C4-2B (cell line): Measurements from ENCODE around the gene RABEP1.

Experiments used
- H3K27ac ChIP-seq: fragments of 450-650 bp; 2 replicates; pipeline ENCODE4 v1.5.1; 2017
- ZFX ChIP-seq: fragments of 450-650 bp; IDR thresholded peaks from 2 replicates; pipeline ENCODE4 v1.6.1; 2017
- TF ChIP-seq, protein P1 (sequence below): fragments of 450-650 bp; conservative IDR thresholded peaks from 2 replicates; pipeline ENCODE4 v1.5.1; 2017; ENCODE audit warnings: mild to moderate bottlenecking

The RABEP1 gene

DNA sequence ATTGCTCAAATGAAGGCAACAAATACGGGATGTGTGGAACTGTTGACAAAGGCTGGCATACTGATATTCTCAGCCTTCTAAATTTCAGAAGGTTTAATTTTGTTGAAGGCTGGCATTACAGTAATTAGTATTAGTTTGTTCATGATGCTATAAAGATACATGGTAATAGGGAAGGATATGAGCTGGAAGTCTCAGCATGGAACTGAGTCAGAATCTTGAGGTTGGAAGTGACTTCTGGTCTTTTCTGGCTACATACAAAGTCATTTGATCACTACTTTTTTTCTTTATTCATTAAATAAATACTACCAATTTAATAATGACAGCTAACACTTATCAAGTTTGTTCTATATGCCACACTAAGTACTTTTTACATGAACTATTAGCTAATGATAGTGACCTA is 22.6 kb downstream of the RABEP1 start:
- H3K27ac ChIP-seq: no peak overlapping the region
- TF ChIP-seq, protein P1, sequence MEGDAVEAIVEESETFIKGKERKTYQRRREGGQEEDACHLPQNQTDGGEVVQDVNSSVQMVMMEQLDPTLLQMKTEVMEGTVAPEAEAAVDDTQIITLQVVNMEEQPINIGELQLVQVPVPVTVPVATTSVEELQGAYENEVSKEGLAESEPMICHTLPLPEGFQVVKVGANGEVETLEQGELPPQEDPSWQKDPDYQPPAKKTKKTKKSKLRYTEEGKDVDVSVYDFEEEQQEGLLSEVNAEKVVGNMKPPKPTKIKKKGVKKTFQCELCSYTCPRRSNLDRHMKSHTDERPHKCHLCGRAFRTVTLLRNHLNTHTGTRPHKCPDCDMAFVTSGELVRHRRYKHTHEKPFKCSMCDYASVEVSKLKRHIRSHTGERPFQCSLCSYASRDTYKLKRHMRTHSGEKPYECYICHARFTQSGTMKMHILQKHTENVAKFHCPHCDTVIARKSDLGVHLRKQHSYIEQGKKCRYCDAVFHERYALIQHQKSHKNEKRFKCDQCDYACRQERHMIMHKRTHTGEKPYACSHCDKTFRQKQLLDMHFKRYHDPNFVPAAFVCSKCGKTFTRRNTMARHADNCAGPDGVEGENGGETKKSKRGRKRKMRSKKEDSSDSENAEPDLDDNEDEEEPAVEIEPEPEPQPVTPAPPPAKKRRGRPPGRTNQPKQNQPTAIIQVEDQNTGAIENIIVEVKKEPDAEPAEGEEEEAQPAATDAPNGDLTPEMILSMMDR: no peak
- TF ChIP-seq ZFX: no peak

DNA sequence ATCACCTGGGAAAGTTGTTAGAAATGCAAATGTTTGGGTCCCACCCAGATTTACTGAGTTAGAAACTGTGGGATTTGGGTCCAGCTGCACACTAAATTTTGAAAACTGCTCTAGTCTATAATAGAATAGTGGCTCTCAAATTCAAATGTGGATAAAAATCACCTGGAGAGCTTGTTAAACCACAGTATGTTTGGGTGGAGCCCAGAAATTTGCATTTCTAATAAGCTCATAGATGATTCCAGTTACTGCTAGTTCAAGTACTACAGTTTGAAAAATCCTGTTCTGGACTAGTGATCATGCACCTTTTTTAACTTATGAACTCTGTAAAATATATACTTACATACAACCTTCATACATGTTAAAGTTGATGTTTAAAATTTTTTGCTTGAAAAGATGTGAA is 27.8 kb downstream of the RABEP1 start:
- no peak for TF ChIP-seq ZFX
- TF ChIP-seq, protein P1: no peak
- H3K27ac ChIP-seq: no peak overlapping the region

DNA sequence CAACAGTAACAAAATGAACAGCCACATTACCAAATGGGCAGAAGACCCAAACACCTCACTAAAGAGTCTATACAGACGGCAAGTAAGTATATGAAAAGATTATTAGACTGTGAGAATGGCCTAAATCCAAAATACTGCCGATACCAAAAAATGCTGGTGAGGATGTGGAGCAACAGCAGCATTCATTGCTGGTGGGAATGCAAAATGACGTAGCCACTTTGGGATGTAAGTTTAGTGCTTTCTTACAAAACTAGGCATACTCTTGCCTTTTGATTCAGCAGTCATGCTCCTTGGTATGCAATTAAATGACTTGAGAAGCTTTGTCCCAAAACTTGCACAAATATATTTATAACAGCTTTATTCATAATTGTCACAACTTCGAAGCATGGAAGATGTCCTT is 43.8 kb downstream of the RABEP1 start:
- H3K27ac ChIP-seq: no peak overlapping the region
- TF ChIP-seq ZFX: no peak
- TF ChIP-seq, protein P1: no peak

DNA sequence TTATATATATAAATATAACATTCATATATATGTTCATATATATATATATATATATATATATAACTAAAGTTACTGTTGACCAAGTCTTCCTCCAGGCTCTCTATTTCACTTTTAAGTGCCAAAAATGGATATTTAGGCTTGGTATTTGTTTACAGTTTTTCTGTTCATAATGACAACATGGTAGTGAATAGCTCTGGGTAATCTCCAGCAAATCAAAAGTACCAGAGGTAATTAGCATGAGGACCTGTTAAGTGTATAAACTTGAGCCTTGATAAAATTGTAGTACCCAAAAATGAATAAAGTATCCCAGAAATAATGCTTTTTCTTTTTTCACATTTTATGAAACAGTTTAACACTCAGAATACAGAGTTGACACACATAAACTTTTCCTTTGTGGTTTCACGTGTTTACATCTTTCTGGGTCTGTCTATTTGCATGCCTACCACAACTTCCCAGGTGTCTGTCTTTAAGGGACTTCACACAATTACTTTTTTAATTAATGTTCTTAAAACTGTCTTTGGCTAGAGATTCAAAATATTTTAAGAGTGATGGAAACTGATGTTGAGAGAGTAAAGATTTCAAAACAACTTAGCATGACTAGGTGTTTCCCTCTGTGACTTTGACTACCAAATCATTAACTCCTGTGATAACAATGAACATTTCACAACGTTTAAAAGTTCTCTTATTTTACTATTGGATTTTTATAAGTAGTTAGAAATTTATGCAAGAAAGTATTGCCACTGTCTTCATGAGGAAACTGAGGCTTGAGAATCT is 47.9 kb downstream of the RABEP1 start:
- TF ChIP-seq ZFX: no peak
- TF ChIP-seq, protein P1: no peak
- no peak overlapping the region for H3K27ac ChIP-seq

DNA sequence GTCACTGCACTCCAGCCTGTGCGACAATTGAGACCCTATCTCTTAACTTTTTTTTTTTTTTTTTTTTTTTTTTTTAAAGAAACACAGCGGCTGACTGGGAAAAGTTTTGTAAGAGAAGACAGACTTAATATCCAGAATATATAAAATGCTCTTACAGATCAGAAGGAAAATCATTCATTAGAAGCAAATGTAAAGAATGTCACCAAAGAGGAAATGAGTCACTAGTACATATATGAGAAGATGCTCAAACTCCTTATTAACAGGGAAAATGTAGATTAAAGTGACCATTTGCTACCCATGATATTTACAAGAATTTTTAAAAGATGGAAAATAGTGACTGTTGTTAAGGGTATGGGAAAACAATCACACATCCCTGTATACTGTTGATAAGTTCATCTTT is 48.9 kb downstream of the RABEP1 start:
- H3K27ac ChIP-seq: no peak overlapping the region
- TF ChIP-seq, protein P1: no peak
- TF ChIP-seq ZFX: no peak

DNA sequence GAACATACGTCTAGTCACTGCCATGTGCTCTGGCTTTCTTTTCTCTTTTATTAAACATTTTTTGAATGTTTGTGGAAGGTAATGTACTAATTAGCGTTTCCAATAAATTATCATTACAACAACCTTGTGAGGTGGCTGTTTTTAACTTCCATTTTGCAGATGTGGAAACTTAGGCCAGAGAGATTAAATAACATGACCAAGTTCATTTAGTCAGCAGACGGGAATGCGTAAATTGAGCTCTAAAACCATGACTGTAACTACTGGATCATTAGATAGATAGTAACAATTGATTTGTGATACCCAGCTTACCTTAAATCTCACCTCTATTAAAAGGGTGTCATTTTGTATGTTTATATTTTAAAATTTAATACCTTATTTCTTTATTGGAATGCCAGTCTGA is 49.4 kb downstream of the RABEP1 start:
- TF ChIP-seq, protein P1: no peak
- TF ChIP-seq ZFX: no peak
- H3K27ac ChIP-seq: no peak overlapping the region

DNA sequence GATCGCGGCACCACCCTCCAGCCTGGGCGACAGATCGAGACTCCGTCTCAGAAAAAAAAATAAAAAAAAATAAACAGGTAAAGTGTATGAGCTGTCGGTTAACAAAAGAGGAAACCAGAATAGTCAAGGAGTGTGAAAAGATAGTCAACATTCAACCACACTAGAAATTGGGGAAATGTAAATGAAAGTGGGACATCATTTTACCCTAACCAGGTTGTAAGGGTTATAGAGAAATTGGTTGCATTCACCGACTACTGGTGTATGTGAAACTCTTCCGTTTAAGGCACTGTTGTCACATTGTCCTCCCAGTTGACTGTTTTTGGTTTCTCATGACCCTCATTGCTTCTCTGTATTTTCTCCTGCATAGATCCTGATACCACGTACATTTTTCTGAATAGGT is 62.8 kb downstream of the RABEP1 start:
- TF ChIP-seq ZFX: no peak
- TF ChIP-seq, protein P1: no peak
- no peak overlapping the region for H3K27ac ChIP-seq
